Upper lobe of left lung (tissue), 4 donors: Measurements from ENCODE around the gene HSPBP1.

Experiments
- POLR2A ChIP-seq, 4 donors: fragments of 450-650 bp; IDR thresholded peaks; one replicate each; pipeline ENCODE4 v1.5.1; 2016 to 2017; ENCODE audit warnings: antibody characterized with exemption in 4 of 4, mild to moderate bottlenecking in 2 of 4
- POLR2AphosphoS5 ChIP-seq, 2 donors: sonication (generic); formaldehyde crosslinking; IDR thresholded peaks; one replicate each; pipeline ENCODE4 v1.5.1; 2017; ENCODE audit warnings: antibody characterized with exemption in 2 of 2
- TF ChIP-seq, protein P1 (sequence below), 6 experiments: fragments of 450-650 bp in 4 of 6; fragments of 200-600 bp in 2 of 6; sonication (generic) in 2 of 6; IDR thresholded peaks; one replicate each; pipeline ENCODE4 v1.5.1; 2016 to 2019; ENCODE audit warnings: antibody characterized with exemption in 6 of 6

- TF ChIP-seq, protein P1, sequence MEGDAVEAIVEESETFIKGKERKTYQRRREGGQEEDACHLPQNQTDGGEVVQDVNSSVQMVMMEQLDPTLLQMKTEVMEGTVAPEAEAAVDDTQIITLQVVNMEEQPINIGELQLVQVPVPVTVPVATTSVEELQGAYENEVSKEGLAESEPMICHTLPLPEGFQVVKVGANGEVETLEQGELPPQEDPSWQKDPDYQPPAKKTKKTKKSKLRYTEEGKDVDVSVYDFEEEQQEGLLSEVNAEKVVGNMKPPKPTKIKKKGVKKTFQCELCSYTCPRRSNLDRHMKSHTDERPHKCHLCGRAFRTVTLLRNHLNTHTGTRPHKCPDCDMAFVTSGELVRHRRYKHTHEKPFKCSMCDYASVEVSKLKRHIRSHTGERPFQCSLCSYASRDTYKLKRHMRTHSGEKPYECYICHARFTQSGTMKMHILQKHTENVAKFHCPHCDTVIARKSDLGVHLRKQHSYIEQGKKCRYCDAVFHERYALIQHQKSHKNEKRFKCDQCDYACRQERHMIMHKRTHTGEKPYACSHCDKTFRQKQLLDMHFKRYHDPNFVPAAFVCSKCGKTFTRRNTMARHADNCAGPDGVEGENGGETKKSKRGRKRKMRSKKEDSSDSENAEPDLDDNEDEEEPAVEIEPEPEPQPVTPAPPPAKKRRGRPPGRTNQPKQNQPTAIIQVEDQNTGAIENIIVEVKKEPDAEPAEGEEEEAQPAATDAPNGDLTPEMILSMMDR (IDR thresholded peaks at IDR 0.05): no peak
- no peak for TF ChIP-seq POLR2A (IDR thresholded peaks at IDR 0.05)
- no peak for TF ChIP-seq POLR2AphosphoS5 (IDR thresholded peaks at IDR 0.05)
Measured at GRCh38 chr19:55242517-55242916, 37.4 kb downstream of the HSPBP1 start.
